HUES48 (cell line): Measurements from ENCODE around the gene STEAP2.

Experiments
- H3K27ac ChIP-seq: one replicate; pipeline ENCODE4 v1.7.0; 2013; ENCODE audit warnings: low read depth, low read length, inconsistent platforms
- H3K27me3 ChIP-seq: 2 replicates; pipeline ENCODE4 v1.6.1; 2013; ENCODE audit warnings: mild to moderate bottlenecking, low read length; ENCODE audit not compliant: control insufficient read depth, insufficient read depth
- H3K36me3 ChIP-seq: 2 replicates; pipeline ENCODE4 v1.6.1; 2013; ENCODE audit warnings: low read length; ENCODE audit not compliant: control insufficient read depth, insufficient read depth
- H3K4me1 ChIP-seq: 2 replicates; pipeline ENCODE4 v1.6.1; 2013; ENCODE audit warnings: mild to moderate bottlenecking, low read length; ENCODE audit not compliant: control insufficient read depth, insufficient read depth
- H3K4me3 ChIP-seq: 2 replicates; pipeline ENCODE4 v1.5.1; 2013; ENCODE audit warnings: mild to moderate bottlenecking, low read depth, low read length
- H3K9ac ChIP-seq: 2 replicates; pipeline ENCODE4 v1.6.1; 2013; ENCODE audit warnings: mild to moderate bottlenecking, low read depth, low read length, moderate library complexity
- H3K9me3 ChIP-seq: 2 replicates; pipeline ENCODE4 v1.6.1; 2013; ENCODE audit warnings: low read length; ENCODE audit not compliant: control insufficient read depth, insufficient read depth

STEAP2 gene

DNA sequence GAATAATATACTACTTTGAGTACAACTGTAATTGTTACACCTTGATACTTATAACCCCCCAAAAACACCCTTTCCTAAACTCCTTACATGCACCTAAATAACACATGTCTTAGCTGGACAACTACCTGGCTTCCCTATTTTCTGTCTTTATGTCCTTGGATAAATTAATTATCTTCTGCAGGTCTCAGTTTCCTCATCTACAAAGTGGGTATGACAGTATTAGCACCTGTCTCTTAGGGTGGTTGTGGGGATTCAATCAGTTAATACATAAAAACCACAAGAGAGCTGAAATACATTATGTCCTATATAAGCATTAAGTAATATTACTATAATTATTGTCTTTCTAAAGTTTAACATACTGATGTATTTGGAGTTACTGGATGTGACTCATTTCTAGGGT lies 10.8 kb downstream of the STEAP2 start:
- H3K4me3 ChIP-seq: no peak overlapping the region
- H3K27me3 ChIP-seq: no peaks in the 10 kb centered on the region
- no peak overlapping the region for H3K27ac ChIP-seq
- H3K9me3 ChIP-seq: no peaks in the 10 kb centered on the region
- no peak overlapping the region for H3K9ac ChIP-seq
- H3K36me3 ChIP-seq: no peaks in the 10 kb centered on the region; the same call in 1 of the 2 replicates
- H3K4me1 ChIP-seq: peaks cover 33% of the 10 kb centered on the region

- Histone ChIP-seq H3K27ac (no peak overlapping the region), H3K9me3 (no peaks in the 10 kb centered on the region), H3K4me3 (no peak overlapping the region), H3K4me1 (peaks cover 33% of the 10 kb centered on the region), H3K9ac (no peak overlapping the region), H3K27me3 (no peaks in the 10 kb centered on the region), H3K36me3 (no peaks in the 10 kb centered on the region; the same call in 1 of the 2 replicates)
Observed at GRCh38 chr7:90222811-90223725, 11.5 kb downstream of the STEAP2 start.

DNA sequence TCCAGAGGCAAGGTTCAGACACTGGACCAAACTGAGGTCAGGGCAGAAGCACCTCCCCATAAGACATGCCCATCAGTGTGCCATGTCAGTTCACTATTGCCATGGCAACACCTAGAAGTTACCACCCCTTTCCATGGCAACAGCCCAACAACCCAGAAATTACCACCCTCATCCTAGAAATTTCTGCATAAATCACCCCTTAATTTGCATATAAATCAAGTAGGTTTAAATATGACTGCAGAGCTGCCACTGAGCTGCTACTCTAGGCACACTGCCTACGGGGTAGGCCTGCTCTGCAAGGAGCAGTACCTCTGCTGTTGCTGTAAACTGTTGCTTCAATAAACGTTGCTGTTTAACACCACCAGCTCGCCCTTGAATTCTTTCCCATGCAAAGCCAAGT lies 12.7 kb downstream of the STEAP2 start:
- H3K9ac ChIP-seq: 0 out of 2 replicates have a peak overlapping the region, but pooled peaks have one; percentile 45
- no peaks in the 10 kb centered on the region for H3K9me3 ChIP-seq
- H3K4me1 ChIP-seq: peaks cover 33% of the 10 kb centered on the region
- no peaks in the 10 kb centered on the region for H3K27me3 ChIP-seq
- peaks cover 3% of the 10 kb centered on the region for H3K36me3 ChIP-seq
- H3K4me3 ChIP-seq: peak overlapping the region; percentile 40
- peak overlapping the region; percentile 85 for H3K27ac ChIP-seq

GRCh38 chr7:90225181-90225580 lies 13.6 kb downstream of the STEAP2 start:
- H3K27ac ChIP-seq: peak overlapping the region; percentile 85
- no peak overlapping the region for H3K9ac ChIP-seq
- no peaks in the 10 kb centered on the region for H3K9me3 ChIP-seq

GRCh38 chr7:90225601-90226000 lies 14.1 kb downstream of the STEAP2 start:
- no peaks in the 10 kb centered on the region for H3K27me3 ChIP-seq
- H3K9ac ChIP-seq: no peak overlapping the region
- H3K27ac ChIP-seq: no peak overlapping the region
- H3K36me3 ChIP-seq: peaks cover 3% of the 10 kb centered on the region
- H3K4me1 ChIP-seq: peaks cover 45% of the 10 kb centered on the region
- H3K4me3 ChIP-seq: no peak overlapping the region
- H3K9me3 ChIP-seq: no peaks in the 10 kb centered on the region

More at GRCh38 chr7:90225181-90225580, 13.6 kb downstream of the STEAP2 start:
- Histone ChIP-seq H3K4me3 (no peak overlapping the region), H3K36me3 (peaks cover 3% of the 10 kb centered on the region), H3K4me1 (peaks cover 42% of the 10 kb centered on the region), H3K27me3 (no peaks in the 10 kb centered on the region)

DNA sequence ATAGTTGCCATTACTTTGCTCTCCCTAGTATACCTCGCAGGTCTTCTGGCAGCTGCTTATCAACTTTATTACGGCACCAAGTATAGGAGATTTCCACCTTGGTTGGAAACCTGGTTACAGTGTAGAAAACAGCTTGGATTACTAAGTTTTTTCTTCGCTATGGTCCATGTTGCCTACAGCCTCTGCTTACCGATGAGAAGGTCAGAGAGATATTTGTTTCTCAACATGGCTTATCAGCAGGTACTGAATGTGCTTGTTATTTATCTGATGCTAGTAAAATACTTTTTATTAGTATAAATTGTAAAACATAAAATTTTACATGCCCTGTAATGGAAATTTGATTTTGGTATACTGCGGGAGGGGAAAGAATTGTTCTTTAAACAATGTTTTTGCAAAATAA lies 15.7 kb downstream of the STEAP2 start:
- H3K27ac ChIP-seq: no peak overlapping the region
- H3K36me3 ChIP-seq: peaks cover 8% of the 10 kb centered on the region
- H3K27me3 ChIP-seq: no peaks in the 10 kb centered on the region
- no peaks in the 10 kb centered on the region for H3K9me3 ChIP-seq
- H3K4me1 ChIP-seq: peaks cover 45% of the 10 kb centered on the region
- no peak overlapping the region for H3K9ac ChIP-seq
- no peak overlapping the region for H3K4me3 ChIP-seq

DNA sequence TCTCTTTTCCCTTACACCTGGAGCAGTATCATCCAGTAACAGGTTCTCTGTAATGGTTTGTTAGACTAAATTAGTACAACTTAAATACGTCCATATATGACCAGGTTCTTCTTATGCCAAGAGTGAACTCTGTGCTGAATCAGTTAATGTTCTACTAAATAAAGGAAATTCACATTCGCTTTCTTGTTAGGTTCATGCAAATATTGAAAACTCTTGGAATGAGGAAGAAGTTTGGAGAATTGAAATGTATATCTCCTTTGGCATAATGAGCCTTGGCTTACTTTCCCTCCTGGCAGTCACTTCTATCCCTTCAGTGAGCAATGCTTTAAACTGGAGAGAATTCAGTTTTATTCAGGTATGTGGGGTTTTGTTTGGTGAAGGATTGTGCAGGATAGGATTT lies 18.1 kb downstream of the STEAP2 start:
- no peaks in the 10 kb centered on the region for H3K27me3 ChIP-seq
- no peak overlapping the region for H3K9ac ChIP-seq
- H3K36me3 ChIP-seq: peaks cover 11% of the 10 kb centered on the region
- no peak overlapping the region for H3K4me3 ChIP-seq
- peaks cover 27% of the 10 kb centered on the region for H3K4me1 ChIP-seq
- no peak overlapping the region for H3K27ac ChIP-seq
- no peaks in the 10 kb centered on the region for H3K9me3 ChIP-seq

- Histone ChIP-seq H3K27me3 (no peaks in the 10 kb centered on the region), H3K4me3 (no peak overlapping the region), H3K36me3 (peaks cover 11% of the 10 kb centered on the region), H3K4me1 (peaks cover 15% of the 10 kb centered on the region), H3K27ac (no peak overlapping the region), H3K9ac (no peak overlapping the region), H3K9me3 (no peaks in the 10 kb centered on the region)
Observed at GRCh38 chr7:90230834-90231233, 19.3 kb downstream of the STEAP2 start.

GRCh38 chr7:90231304-90231703 lies 19.8 kb downstream of the STEAP2 start:
- Histone ChIP-seq H3K27ac (no peak overlapping the region), H3K4me1 (peaks cover 15% of the 10 kb centered on the region), H3K27me3 (no peaks in the 10 kb centered on the region), H3K9ac (no peak overlapping the region), H3K4me3 (no peak overlapping the region), H3K36me3 (peaks cover 11% of the 10 kb centered on the region), H3K9me3 (no peaks in the 10 kb centered on the region)

- H3K4me3 ChIP-seq: no peak overlapping the region
- no peaks in the 10 kb centered on the region for H3K9me3 ChIP-seq
- H3K27me3 ChIP-seq: no peaks in the 10 kb centered on the region
- H3K9ac ChIP-seq: no peak overlapping the region
- no peak overlapping the region for H3K27ac ChIP-seq
- H3K4me1 ChIP-seq: peaks cover 12% of the 10 kb centered on the region
- H3K36me3 ChIP-seq: peaks cover 19% of the 10 kb centered on the region
Observed at GRCh38 chr7:90232430-90232829, 20.9 kb downstream of the STEAP2 start.

DNA sequence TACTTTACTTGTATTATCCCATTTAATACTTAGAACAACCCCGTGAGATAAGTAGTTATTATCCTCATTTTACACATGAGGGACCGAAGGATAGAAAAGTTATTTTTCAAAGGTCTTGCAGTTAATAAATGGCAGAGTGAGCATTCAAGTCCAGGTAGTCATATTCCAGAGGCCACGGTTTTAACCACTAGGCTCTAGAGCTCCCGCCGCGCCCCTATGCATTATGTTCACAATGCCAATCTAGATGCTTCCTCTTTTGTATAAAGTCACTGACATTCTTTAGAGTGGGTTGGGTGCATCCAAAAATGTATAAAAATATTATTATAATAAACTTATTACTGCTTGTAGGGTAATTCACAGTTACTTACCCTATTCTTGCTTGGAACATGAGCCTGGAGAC lies 22.0 kb downstream of the STEAP2 start:
- Histone ChIP-seq H3K9me3 (no peaks in the 10 kb centered on the region), H3K4me3 (no peak overlapping the region)

More for the DNA sequence above, 22.0 kb downstream of the STEAP2 start:
- Histone ChIP-seq H3K27ac (no peak overlapping the region), H3K9ac (no peak overlapping the region), H3K27me3 (no peaks in the 10 kb centered on the region), H3K36me3 (peaks cover 21% of the 10 kb centered on the region), H3K4me1 (peaks cover 12% of the 10 kb centered on the region)
